ENCODE data around the gene MYH9.
A peak's percentile ranks its signal among the peaks of the same experiment; 100 is the strongest.

The MYH9 gene

DNA sequence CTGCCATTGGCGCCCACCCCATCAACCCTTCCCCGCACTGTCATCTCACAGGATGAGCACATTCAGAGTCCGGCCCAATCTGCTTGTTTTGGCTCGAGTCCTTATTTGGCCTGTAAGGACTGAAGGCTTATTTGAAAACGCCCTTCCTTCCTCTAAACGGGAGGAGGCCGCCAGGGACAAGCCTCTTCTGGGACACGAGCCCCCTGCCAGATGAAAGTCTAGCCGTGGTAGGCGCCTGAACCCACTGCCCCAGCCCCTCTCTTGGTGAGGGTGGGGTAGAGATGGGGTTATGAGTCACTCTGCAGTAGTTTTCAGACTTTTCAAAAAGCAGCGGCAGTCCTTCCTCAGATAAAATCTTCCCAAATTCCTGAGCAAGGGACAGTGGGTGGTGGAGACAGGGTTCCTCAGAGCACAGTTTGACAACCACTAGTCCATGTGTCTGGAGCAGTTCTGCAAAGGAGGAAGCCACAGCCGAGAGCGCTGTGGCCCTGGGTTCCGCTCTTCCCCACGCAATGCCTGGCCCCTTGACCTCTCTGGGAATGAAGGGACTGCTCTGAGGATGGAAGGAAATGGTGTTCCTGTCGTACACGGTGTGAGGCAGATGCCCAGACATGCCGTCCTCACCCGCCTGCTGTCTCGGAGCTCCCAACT lies 57.0 kb downstream of the MYH9 start:
- DNase-seq (ENCODE audit: low read depth), result no peak

DNA sequence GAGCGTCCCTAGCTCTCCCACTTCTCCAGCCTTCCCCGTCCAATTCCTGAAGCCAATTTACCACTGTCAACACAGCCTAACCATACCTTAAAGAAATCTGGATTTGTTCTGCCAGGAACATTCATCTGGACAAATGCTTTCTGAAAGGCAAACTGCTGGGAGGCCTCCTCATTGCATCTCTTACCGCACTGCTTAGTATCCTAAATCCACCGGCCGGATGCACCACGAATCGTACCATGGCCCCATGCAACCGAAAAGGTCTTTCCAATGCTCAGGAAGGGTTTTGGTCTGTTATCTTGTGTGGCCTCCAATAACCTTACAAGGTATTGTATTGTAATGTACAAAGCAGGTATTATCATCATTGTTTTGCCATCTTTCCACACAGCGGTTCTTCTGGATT lies 57.6 kb downstream of the MYH9 start:
- no peak for DNase-seq (ENCODE audit: low read depth)

DNA sequence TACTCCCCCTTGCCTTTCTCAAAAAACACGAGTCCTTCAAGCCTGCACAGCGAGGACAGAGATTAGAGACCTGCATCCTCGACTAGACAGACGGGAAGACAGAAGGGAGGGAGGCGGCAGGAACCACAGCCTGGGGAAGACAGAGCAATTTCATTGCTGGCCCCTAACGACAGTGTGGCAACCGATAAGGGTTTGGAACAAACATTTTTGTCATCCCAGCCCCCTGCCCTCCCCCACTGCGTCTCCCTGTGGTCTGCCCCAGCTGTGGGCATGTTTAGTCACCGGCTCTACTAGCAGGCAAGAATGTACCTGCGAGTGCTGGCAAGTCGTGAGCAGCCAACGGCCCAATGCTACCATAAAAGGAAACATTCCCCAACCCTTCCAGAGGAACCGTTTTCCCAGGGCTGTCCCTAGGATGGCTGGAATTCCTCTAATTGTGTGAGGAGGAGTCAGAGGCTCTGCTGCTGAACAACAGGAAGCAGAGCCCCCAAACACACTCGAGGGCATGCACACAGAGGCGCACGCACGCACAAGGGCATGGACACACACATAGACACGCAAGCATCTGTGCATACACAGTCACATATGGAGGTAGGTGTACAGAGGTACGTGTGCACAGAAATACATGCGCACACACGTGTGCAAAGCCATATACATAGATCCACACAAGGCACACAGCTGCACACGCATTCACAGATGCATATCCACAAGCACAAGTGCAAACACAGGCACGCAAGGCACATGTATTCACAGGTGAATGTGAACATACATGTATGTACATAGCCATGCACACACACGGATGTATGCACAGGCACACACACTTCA lies 58.3 kb downstream of the MYH9 start:
- DNase-seq (ENCODE audit: low read depth), result peak; percentile 76

DNA sequence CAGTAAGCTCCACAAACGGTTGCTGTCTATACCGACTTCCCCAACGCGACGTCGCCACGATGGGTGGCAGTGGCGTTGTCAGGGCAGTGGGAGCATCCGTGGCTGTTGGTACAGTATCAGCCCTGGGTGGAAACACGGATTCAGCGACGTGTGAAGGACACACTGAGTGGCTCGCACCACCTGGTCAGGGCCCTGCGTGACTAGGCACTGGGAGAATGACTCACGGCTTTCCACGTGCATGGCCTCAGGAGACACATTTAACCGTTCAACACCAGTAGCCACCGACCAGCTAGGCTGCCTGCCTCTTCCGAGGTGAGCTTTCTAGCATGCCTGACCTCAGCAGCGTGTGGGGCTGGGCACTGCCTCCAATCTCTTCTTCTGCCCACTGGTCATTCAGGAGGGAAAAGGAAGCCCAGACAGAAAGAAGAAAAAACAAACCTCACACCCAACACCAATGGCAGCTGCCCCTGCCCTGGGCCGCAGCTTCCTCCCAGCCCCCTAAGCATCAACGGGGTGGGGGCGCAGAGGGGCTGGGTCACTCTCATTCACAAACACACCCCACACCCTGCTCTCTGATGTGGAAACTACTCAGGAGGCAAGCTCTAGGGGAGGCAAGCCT lies 59.0 kb downstream of the MYH9 start:
- DNase-seq (ENCODE audit: low read depth), result no peak

DNA sequence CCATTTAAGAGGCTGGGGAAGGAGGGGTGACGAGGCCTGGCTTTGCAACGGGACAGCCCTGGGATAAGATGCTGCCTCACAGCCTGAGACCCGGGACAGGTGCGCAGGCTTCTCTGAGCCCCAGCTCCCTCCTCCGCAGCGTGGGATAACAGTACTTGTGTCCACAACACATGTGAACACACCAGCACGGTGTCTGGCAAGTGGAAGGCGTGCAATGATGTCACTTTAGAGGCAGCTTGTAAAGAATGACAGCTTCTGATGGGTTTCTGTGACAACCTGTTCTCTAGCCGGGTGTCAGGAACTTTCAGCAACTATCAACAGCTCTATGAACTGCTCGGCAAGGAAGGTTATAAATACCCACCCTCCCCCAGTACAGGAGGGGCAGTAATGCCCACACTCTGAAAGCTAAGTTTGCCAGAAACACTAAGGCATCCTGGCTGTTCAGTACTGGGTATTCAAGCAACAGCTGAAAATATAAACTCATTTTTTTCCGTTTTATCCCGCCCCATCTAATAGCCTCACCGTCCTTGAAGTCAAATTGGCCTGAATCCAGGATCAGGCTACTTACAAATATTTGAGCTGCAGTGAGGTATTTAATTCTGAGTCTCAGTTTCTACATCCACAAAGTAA lies 59.7 kb downstream of the MYH9 start:
- DNase-seq (ENCODE audit: low read depth), result no peak

DNA sequence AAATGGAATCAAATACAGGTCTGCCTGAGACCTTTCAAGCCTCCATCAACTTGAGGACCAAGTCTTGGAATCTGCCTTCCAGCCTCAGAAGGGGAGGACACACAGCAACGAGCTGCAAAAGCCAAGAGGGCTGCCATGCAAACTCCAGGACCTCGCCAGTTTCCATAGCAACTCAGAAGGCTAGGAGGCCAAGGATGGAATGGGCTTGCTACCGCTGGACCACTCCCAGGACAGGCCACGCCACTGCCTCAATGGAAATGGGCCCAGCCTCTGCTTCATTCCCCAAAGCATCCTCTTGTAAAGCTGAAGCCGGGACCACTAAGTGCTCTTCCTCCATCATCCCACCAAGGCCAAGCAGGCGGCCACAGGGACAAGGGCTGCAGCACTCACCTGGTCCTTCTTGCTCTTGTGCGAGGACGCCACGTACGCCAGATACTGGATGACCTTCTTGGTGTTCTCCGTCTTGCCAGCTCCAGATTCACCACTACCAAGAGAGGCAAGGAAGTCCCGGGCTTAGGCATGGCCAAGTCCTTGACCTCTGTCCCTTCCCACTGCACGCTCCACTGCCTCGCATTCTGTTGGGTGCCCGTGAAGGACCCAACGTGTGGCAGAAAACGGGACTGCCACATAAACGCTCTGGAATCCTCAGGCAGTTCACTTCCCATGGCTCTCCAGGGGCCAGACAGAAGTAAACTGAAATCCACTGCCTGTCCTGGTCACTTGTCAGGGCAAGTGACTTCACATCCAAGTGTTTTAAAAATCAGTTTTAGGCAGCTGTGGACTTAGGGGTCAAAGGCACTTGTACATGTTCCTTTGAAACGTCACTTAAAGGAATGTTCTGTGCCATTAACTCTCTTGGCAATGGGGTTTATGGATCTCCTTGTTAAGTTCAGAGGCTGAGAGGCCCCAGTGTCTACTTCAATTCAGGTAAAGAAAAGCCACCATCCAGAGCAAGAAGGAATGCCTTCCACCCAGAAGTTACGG lies 61.3 kb downstream of the MYH9 start:
- no peak for DNase-seq (ENCODE audit: low read depth)

DNA sequence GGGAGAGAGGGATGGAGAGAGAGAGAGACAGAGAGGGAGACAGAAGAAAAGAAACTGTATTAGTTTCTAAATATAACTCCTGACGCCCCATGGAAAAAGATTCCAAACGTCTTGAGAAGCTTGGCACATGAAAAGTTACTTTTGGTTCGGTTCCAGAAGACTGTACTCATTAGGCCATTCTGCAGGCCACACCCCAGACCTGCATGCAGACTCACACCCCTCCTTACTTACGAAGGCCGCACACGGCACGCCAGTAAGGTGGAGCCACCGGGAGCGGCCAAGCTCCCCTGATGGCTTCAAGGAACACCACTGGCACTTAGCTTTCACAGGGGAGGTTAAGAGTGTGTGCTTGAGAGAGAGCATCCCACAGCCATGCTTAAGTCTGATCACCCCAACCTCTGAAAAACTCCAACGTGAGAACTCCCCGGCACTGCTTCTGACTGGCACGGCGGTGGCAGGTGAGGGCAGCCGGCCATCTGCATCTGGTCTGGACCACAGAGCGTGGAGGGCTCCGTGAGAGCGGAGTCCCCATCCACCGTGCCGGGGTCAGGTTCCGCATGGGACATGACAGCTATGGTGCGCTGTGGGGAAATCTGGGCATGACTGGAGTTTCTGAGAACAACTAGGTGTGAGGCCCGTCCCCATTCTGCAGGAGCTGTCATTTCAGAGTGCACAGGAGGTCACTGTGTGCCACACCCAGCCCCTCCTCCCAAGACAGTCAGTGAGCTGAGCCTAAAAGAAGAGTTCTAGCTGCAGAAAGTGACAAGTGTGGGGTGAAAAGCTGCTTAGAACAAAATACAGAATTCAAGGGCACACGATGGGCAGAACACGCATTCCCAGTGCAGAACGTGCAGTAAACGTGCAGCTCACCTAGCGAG lies 62.4 kb downstream of the MYH9 start:
- no peak for DNase-seq (ENCODE audit: low read depth)

DNA sequence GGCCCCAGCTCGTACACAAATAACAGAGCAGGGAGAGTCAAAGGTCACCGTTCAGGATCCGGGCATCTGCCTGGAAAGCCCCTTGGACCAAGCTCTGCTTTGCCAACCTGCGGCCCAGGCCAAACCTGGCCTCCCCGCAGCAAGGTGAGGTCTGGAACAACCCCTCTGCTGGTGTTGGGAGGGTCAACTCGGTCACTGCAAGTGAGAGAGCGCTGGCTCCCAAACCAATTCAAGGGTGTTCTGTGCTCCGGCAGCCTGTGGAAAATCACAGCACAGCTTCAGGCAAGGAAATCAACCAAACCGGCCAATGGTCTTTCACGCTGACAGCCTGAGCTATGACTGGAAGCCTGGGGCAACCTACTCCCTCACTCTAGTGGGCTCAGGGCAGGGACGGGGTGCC lies 63.4 kb downstream of the MYH9 start:
- DNase-seq (ENCODE audit: low read depth), result no peak

DNA sequence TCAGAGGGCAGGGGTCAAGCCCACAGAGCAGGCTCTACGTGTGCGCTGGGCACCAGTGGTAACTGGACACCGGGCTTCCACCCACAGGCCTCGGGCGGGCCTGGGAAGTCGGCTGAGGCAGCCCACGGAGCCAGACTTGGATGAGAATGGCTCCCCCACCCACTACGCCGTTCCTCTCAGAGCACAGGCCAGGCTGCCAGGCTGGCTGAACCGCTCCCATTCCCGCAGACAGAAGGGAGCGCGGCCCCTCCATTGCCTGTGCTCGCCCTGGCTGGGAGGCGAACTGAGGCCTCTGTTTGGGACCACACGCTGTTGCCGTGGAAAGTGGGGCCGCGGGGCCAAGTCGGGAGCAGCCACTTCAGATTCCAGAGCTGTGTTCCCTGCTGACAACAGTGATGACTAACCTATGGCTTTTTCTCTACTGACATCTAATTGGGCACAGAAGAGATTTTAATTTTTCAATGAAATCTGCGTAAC lies 63.9 kb downstream of the MYH9 start:
- no peak for DNase-seq (ENCODE audit: low read depth)

DNA sequence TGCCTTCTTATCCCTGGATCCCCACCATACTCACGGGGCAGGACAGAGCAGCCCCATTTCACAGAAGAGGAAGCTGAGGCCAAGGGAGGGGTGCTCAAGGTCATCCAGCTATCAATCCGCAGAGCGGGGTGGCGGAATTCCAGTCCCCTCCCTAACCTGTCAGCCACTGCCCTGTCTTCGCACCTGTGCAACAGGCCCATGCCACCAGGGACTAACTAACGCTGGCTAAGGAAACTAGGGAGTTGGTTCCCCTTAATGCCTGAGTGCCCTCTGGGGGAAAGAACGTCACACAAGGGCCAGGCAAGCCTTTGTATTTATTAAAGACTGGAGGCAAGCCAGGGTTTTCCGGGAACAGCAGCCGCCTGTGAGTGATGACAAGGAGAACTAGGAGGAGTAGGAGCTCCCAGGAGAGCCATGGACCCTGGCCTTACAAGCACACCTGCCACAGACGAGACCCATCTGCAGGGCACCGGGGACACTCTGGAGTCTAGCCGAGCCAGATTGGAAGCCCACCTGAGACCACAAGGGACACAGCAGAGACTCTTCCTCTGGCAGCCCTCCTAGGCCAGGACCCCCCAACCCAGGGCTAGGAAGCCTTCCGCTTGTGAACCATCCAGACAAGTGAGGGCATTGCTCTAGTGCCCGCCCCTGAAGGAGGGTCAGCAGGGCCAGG lies 64.4 kb downstream of the MYH9 start:
- DNase-seq (ENCODE audit: low read depth), result no peak

DNA sequence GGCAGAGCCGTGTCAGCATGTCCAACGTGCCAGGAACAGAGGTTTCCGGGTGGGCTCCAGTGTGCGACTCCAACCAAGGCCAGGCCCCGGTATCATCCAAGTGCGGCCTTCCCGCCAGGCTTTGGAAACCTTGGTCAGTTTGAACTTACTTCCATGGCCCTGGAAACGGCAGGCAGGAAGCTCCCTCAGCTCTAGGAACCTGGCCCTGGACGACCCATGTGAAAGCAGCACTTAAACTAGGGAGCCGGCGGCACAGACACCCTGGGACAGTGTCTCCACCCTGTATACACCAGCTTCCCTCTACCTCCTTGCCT lies 65.2 kb downstream of the MYH9 start:
- DNase-seq (ENCODE audit: low read depth), result no peak

DNA sequence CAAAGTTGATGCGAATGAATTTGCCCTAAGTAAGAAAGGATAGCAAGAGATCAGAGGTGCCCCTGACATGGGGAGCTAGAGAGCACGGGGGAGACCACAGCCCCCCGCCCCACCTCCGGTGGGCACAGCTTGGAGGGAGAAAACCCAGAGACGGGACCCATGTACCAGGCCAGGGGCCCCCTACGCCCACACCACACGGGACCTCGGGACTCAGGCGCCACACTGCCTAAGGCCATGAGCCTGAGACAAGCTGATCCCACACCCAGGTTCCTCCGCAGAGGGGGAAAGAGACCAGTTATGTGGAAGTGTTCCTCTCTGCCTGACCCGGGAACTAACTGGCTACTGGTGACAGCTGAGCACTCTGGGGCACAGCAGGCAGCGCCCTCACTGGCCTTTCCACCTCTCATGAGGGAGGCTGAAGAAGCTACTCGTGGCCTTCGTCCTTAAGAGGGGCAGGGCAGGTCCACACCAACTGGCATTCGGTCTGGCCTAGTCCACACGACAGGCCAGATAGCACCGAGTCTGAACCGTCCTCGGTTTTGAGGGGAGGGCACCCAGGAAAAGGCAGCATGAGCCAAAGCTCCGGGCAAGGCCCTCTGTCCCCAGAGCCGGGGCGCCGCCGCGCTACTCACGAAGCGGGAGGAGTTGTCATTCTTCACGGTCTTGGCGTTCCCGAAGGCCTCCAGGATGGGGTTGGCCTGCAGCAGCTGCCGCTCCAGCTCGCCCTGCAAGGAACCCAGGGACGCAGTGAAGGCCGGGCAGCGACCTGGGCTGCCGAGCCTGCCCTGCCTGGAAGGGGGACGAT lies 65.8 kb downstream of the MYH9 start:
- DNase-seq (ENCODE audit: low read depth), result no peak

DNA sequence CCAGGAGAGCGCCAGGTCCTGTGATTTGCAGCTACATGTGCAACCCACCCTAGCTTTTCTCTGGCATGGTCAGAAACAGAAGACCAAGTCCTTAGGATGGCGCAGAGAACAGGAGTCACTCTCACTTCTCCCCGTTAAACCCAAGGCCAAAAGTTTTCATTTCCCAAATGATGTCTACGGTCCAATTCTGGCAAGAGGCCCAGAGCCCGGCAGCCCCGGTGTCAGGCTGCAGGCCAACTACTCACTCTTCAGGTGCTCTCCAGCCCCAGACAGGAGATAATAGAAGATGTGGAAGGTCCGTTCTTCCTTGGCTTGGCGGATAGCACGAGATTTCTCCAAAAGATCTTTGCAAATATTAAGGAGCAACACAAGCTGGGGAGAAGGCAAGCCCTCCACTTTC lies 67.2 kb downstream of the MYH9 start:
- no peak for DNase-seq (ENCODE audit: low read depth)

DNA sequence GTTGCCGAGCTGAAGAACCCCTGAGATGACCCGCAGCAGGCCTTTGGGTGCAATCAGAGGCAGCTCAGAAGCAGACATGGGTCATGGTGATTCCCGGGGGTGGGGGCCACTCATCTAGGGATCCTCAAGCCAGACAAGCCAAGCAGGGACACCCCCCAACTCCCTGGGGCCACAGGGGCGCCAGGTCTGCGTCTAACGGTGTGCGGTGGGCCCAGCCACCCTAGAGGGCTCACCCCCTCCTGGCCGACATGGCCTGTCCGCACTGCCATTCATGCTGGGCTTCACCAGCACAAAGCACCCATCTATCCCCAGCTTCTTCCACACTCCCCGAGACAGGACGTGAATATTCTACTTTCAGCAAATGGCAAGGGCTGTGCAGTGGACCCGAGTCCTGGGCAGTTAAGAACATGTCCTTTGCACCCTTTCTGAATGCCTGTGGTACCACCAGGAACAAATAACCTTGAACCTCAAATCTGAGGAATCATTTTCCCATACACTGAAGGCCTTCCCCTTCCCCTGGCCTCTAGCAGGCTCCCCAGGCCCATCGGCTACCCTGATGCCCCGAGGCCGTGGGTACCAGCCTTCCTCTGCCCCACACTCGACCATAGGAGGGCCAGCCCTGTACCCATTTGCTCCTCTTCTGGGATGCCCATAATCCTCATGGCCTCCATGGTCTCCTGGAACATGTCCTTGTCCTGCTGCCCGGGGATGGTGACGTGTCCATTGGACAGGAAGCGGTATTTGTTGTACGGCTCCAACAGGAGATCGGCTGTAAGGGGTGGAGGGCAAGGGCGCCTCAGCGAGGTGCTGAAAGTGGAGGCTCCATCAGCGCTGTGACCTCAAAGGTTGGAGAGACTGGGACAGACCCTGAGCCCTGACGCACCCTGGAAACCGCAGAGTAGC lies 67.9 kb downstream of the MYH9 start:
- DNase-seq (ENCODE audit: low read depth), result no peak

DNA sequence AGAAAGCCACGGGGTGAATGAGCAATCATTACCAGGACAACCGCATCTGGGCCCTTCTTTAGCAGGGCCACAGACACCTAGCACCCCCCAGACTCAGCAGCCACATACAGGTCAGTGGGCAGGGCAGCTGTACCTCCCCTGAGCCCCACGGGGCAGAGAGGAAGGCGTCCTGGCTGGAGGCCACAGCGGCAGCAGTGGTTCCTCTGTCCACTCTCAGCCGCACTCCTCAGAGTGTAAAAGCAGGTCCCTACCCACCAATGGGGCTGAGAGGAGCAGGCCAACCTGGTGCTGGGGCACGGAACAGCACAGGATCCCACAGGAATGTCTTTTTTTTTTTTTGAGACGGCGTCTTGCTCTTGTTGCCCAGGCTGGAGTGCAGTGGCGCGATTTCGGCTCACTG lies 69.3 kb downstream of the MYH9 start:
- no peak for DNase-seq (ENCODE audit: low read depth)

DNA sequence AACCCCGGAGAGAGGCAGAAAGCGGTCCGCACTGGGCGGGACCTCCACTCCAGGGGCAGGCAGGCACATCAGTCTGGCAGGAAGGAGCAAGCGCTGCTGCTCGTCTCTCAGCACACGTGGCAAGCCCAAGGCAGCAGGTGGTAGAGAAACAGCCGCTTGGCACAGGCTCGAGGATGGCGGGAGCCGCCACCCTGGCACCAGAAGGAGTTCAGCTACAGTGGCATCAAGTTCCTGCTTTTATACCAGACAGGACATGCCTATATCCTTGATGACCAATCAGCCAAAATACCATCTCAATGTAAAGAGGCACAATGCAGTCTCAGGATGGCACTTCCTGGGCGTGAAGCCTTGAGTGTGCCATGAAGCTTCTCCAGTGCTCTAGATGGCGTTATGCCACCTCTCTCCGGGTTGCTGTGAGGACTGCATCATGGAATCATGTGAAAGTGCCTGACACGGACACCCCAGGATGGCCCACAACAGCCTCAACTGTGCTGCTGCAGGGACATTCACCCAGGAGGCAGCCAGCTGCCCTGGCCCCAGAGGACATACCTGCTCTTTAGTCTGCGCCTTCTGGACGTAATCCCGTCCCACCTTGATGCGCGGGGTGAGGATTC lies 70.0 kb downstream of the MYH9 start:
- DNase-seq (ENCODE audit: low read depth), result no peak

DNA sequence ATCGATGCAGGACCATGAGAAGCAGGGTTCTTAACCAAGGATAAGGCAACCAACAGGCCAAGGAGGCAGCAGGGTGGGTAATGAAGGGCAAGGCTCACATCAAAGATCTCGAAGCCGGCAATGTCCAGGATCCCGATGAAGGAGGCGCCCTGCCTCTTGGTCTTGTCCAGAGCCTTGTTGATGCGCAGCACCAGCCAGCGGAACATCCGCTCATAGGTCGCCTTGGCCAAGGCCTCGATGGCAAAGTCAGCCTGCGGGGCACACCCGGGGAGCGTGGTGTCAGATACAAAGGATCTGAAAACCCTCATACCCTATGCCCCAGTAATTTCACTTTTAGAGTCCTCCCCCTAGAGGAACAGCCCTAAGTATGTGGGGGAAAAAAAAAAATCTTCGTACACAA lies 71.3 kb downstream of the MYH9 start:
- no peak for DNase-seq (ENCODE audit: low read depth)

DNA sequence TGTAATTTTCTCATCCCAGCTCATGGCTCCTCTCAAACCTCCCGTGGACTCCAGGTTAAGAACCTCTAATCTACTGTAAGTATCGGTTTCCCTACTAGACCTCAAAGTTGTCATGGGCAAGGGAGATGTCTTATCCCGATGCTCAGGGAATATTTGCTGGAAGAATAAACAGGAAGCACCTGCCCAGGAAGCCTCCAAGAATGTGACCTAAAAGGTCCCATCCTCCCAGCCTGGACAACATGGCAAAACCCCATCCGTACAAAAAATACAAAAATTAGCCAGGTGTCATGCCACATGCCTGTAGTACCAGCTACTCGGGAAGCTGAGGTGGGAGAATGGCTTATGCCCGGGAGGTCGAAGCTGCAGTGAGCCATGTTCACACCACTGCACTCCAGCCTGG lies 72.4 kb downstream of the MYH9 start:
- no peak for DNase-seq (ENCODE audit: low read depth)
